Omental fat pad (tissue), 4 donors: ENCODE measurements around the gene SLC25A34. TPM values are rescaled to one million over a fixed set of nuclear protein-coding genes. Genes with fewer than 3 reads are reported as not detected.

Source experiments
- ATAC-seq: fragments of 150-250 bp; one replicate; pipeline ENCODE4 v1.9.1; 2016; ENCODE audit warnings: mild to moderate bottlenecking, moderate library complexity; ENCODE audit not compliant: low FRiP score
- DNase-seq: peaks from one replicate; pipeline ENCODE4 v3.0.0-alpha.2; 2019; ENCODE audit warnings: low spot score
- total RNA-seq, 4 donors: library from RNA; depleted of rRNA; stranded (reverse); fragments of >200 nt; gene quantifications; one replicate each; pipeline ENCODE4 v1.1.0, GENCODE V29; 2016
- TF ChIP-seq, protein P1 (sequence below), 3 donors: fragments of 450-650 bp; IDR thresholded peaks; one replicate each; pipeline ENCODE4 v1.5.1; 2016 to 2017; ENCODE audit warnings: antibody characterized with exemption in 3 of 3, mild to moderate bottlenecking in 3 of 3, moderate library complexity in 2 of 3

Gene SLC25A34
- total RNA-seq, 4 donors from 2014 or later = 0.82 to 13.1 (median 2.0) TPM

GRCh38 chr1:15737324-15738319, 1.6 kb downstream of the SLC25A34 start:
- DNase-seq = no peak
- ATAC-seq = no peak
- TF ChIP-seq, protein P1, sequence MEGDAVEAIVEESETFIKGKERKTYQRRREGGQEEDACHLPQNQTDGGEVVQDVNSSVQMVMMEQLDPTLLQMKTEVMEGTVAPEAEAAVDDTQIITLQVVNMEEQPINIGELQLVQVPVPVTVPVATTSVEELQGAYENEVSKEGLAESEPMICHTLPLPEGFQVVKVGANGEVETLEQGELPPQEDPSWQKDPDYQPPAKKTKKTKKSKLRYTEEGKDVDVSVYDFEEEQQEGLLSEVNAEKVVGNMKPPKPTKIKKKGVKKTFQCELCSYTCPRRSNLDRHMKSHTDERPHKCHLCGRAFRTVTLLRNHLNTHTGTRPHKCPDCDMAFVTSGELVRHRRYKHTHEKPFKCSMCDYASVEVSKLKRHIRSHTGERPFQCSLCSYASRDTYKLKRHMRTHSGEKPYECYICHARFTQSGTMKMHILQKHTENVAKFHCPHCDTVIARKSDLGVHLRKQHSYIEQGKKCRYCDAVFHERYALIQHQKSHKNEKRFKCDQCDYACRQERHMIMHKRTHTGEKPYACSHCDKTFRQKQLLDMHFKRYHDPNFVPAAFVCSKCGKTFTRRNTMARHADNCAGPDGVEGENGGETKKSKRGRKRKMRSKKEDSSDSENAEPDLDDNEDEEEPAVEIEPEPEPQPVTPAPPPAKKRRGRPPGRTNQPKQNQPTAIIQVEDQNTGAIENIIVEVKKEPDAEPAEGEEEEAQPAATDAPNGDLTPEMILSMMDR (IDR thresholded peaks at IDR 0.05) = no peak

DNA sequence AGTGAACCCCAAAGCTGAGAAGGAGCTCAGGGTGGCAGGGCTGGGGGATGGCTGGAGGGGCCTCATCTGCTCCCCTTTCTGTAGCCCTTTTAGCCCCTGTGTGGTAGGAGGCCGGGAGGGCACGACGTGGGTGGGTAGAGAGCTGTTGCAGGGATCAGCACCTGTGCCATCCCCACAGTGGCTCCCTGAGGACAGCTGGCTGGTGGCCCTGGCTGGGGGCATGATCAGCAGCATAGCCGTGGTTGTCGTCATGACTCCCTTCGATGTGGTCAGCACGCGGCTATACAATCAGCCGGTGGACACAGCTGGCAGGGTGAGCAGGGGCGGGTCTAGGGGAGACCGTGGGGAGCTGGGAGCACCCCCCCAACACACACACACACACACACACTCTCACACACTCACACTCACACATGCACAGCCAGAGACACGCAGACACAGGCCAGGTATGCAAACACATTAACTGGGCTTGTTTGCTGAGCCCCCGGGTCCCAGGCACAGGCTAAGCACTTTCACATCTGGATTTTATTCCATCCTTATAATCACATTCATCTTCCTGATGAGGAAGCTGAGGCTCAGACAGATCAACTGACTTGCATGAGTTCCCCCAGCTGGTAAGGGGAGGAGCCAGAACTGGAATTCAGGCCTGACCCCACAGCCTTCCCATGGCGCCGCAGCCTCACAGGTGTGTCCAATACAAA, 2.5 kb downstream of the SLC25A34 start:
- TF ChIP-seq, protein P1 (IDR thresholded peaks at IDR 0.05) = no peak
- ATAC-seq = no peak
- no peak for DNase-seq

GRCh38 chr1:15739259-15739658, 3.2 kb downstream of the SLC25A34 start:
- ATAC-seq = no peak
- DNase-seq = no peak
- TF ChIP-seq, protein P1 (IDR thresholded peaks at IDR 0.05) = no peak

GRCh38 chr1:15739745-15740144, 3.7 kb downstream of the SLC25A34 start:
- DNase-seq (no peak), ATAC-seq (no peak)
- TF ChIP-seq, protein P1 (IDR thresholded peaks at IDR 0.05) = no peak

- peak; percentile 91 for ATAC-seq
Observed at GRCh38 chr1:15740924-15741850, 5.1 kb downstream of the SLC25A34 start.

DNA sequence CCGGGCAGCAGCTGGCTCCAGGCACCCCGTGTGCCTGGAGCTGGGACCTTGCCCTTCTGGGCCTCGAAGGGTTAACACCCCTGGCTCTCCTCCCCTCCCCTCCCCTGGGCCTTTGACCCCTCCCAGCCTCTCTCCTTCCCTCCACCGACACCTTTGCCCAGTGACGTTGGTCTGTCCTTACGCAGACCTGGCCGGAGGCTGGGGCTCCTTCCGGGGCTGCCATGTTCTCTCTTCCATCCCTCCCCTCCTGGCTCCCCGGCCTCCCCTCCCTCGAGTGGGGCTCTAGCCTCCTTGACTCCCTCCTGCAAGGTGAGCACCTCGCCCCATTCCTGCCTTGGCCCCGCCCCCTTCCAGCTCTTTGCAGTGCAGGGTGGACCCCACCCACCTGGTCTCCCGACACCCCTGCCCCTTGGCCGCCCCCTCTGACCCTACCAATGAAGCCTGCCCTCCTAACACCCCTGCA, 6.3 kb downstream of the SLC25A34 start, which contains the start of gene TMEM82:
TMEM82 (plus strand) TSS at position 161 of the 463 bp plus-strand sequence; CDS start at position 222, 61 bp downstream.
- ATAC-seq (no peak), DNase-seq (no peak)
- TF ChIP-seq, protein P1 (IDR thresholded peaks at IDR 0.05) = no peak

More at GRCh38 chr1:15740924-15741850, 5.1 kb downstream of the SLC25A34 start:
- TF ChIP-seq, protein P1 (IDR thresholded peaks at IDR 0.05) = peak in 1 of 3 donors; percentile 8
- DNase-seq = peak; percentile 29
